IMR-90 (cell line): ENCODE data around the gene PPP1R17.

Experiments
- BHLHE40 ChIP-seq: fragments of 150-350 bp; IDR thresholded peaks from 2 replicates; pipeline ENCODE4 v1.6.1; 2016; ENCODE audit warnings: mild to moderate bottlenecking, low read depth, low read length
- CEBPB ChIP-seq: IDR thresholded peaks from 2 replicates; pipeline ENCODE4 v1.6.1; 2012; ENCODE audit warnings: low read depth, low read length, improper control_type of control experiment
- CTCF ChIP-seq: conservative IDR thresholded peaks from 2 replicates; pipeline ENCODE4 v1.5.1; 2012; ENCODE audit warnings: mild to moderate bottlenecking, low read depth, low read length, improper control_type of control experiment
- ELK1 ChIP-seq: fragments of 150-350 bp; IDR thresholded peaks from 2 replicates; pipeline ENCODE4 v1.6.1; 2016; ENCODE audit warnings: low read depth, mild to moderate bottlenecking, low read length, moderate library complexity, borderline replicate concordance
- FOS ChIP-seq: fragments of 150-350 bp; IDR thresholded peaks from 2 replicates; pipeline ENCODE4 v1.6.1; 2016; ENCODE audit warnings: low read depth, low read length
- MAFK ChIP-seq: IDR thresholded peaks from 2 replicates; pipeline ENCODE4 v1.6.1; 2012; ENCODE audit warnings: low read depth, low read length, improper control_type of control experiment
- NFE2L2 ChIP-seq: fragments of 150-350 bp; IDR thresholded peaks from 2 replicates; pipeline ENCODE4 v1.6.1; 2016; ENCODE audit warnings: low read depth, mild to moderate bottlenecking, low read length
- POLR2A ChIP-seq: IDR thresholded peaks from 2 replicates; pipeline ENCODE4 v1.6.1; 2012; ENCODE audit warnings: mild to moderate bottlenecking, low read depth, low read length
- RFX5 ChIP-seq: IDR thresholded peaks from 2 replicates; pipeline ENCODE4 v1.8.0; 2012; ENCODE audit warnings: low read depth, mild to moderate bottlenecking, low read length, moderate library complexity
- SMC3 ChIP-seq: fragments of 150-350 bp; IDR thresholded peaks from 2 replicates; pipeline ENCODE4 v1.6.1; 2016; ENCODE audit warnings: low read depth, mild to moderate bottlenecking, antibody characterized with exemption, low read length, moderate library complexity
- TF ChIP-seq, protein P1 (sequence below): fragments of 150-350 bp; IDR thresholded peaks from 2 replicates; pipeline ENCODE4 v1.6.1; 2017; ENCODE audit warnings: mild to moderate bottlenecking, antibody characterized with exemption, low read length, low read depth

DNA sequence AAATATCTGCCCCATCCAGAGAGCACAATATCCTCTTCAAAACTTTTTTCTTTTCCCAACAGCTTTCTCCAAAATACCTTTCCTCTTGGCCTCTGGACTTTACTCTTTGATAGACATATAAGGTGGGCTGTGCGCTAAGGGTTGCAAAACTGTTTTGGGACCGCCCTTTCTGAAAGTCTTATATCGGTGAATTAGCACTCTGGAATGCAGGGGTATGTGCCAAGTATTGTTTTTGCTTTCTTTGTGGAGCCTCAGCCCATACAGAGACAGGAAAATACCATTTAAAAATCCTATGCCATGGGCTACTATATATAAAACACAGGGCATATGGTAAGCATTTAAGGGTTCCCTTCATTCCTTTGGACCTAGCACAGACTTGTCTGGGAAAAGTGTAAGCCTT lies 37.7 kb downstream of the PPP1R17 start:
- TF ChIP-seq FOS (no peak), CTCF (no peak), BHLHE40 (no peak), RFX5 (no peak), POLR2A (no peak), CEBPB (no peak), NFE2L2 (no peak), ELK1 (no peak), SMC3 (no peak), MAFK (no peak)
- TF ChIP-seq, protein P1, sequence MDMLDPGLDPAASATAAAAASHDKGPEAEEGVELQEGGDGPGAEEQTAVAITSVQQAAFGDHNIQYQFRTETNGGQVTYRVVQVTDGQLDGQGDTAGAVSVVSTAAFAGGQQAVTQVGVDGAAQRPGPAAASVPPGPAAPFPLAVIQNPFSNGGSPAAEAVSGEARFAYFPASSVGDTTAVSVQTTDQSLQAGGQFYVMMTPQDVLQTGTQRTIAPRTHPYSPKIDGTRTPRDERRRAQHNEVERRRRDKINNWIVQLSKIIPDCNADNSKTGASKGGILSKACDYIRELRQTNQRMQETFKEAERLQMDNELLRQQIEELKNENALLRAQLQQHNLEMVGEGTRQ: no peak
